Duodenal mucosa (tissue), 2 donors: ENCODE measurements around the gene HACD4.

Experiments
- H3K27ac ChIP-seq: one replicate; pipeline ENCODE4 v1.7.0; 2013; ENCODE audit warnings: low read depth, low read length
- H3K27me3 ChIP-seq, 2 donors: one replicate each; pipeline ENCODE4 v1.7.0; 2013; ENCODE audit warnings: low read length in 2 of 2, control low read depth in 1 of 2; ENCODE audit not compliant: insufficient read depth in 2 of 2, control insufficient read depth in 1 of 2
- H3K36me3 ChIP-seq, 2 donors: one replicate each; pipeline ENCODE4 v1.7.0; 2013; ENCODE audit warnings: low read length in 2 of 2, control low read depth in 1 of 2; ENCODE audit not compliant: insufficient read depth in 2 of 2, control insufficient read depth in 1 of 2
- H3K4me1 ChIP-seq, 2 donors: one replicate each; pipeline ENCODE4 v1.7.0; 2013; ENCODE audit warnings: low read length in 2 of 2, control low read depth in 1 of 2; ENCODE audit not compliant: insufficient read depth in 2 of 2, control insufficient read depth in 1 of 2
- H3K4me3 ChIP-seq, 2 donors: one replicate each; pipeline ENCODE4 v1.7.0; 2013; ENCODE audit warnings: low read length in 2 of 2, low read depth in 1 of 2
- H3K9ac ChIP-seq, 2 donors: one replicate each; pipeline ENCODE4 v1.7.0; 2013; ENCODE audit warnings: low read length in 2 of 2, low read depth in 1 of 2
- H3K9me3 ChIP-seq, 2 donors: one replicate each; pipeline ENCODE4 v1.7.0; 2013; ENCODE audit warnings: low read length in 2 of 2, control low read depth in 1 of 2; ENCODE audit not compliant: control insufficient read depth in 1 of 2

HACD4 gene

DNA sequence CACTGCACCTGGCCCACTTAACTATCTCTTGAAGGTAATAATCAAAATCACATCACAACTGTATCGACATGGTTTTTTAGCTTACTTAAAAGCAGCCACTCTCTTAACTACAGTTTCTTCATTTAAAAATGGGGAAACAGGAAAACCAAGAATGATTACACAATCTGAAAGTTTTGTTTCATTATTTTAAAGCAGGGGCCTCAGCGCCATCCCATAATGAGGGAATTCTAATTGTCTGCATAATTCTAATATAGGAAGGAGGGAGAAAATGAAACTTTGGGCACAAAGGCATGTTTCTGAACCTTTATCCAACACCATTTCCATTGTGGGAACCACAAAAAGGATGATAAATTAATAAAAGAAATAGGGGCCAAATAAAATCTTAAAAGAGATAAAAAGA is 7.6 kb downstream of the HACD4 start:
- Histone ChIP-seq H3K4me3 (no peak overlapping the region), H3K27ac (no peak overlapping the region), H3K36me3 (no peaks in the 10 kb centered on the region), H3K27me3 (no peaks in the 10 kb centered on the region), H3K4me1 (no peaks in the 10 kb centered on the region), H3K9ac (no peak overlapping the region), H3K9me3 (no peaks in the 10 kb centered on the region)

DNA sequence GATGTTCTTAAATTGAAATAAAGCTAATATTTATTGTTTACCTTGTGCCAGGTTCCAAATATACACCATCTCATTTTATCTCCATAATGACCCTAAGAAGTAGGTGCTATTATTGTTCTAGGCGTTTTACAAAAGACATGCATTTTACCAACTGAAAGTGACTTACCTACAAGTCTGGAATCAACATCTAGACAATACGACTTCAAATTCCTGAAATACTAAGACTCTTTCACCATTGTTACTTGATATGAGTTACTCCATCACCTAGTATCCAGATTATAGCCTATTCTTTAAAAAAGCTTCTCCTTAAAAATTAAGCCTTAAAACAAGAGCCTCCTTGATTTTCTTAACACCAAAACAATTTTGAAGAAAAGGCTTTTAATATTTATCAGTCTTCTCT is 13.3 kb downstream of the HACD4 start:
- H3K27me3 ChIP-seq, result no peaks in the 10 kb centered on the region
- H3K9ac ChIP-seq, result no peak overlapping the region
- H3K4me1 ChIP-seq, result no peaks in the 10 kb centered on the region
- no peak overlapping the region for H3K4me3 ChIP-seq
- no peaks in the 10 kb centered on the region for H3K9me3 ChIP-seq
- peaks cover 0 to 8% of the 10 kb centered on the region in 2 donors for H3K36me3 ChIP-seq
- H3K27ac ChIP-seq, result no peak overlapping the region

DNA sequence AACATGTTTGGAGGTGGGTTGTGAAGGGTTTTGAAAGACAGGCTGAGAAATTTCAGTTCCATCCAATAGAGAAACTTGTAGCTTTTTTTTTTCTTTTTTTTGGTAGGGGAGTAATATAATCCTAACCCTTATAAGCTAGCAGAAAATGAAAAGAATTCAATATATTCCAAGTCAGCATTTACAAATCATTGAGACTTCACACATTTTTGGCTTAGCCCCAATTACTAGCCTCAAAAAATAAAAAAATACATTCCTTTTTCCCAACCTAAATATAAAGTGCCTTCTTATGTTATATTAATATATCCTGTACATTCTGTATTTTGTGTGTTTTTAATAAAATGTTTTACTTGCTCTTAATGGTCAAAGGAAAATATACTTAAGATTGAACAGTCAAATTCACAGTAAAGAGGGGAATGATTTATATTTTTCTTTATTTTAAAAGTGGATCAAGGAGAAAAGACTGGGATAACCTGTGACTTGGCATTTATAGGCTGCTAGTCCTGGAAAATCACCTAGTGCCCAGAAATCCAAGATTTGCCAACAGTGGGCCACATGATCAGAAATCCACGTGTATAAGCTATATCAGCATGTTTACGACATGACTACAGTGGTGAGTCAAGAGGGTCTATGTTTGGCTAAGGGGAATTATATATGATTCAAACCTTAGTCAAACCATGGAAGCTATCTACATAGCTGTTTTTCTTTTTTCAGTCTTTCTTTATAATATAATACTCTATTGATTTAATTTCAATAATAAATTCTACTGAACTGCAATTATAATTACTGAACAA is 14.5 kb downstream of the HACD4 start:
- Histone ChIP-seq H3K4me1 (no peaks in the 10 kb centered on the region), H3K9ac (no peak overlapping the region), H3K9me3 (no peaks in the 10 kb centered on the region), H3K27me3 (no peaks in the 10 kb centered on the region), H3K27ac (no peak overlapping the region), H3K4me3 (no peak overlapping the region), H3K36me3 (peaks cover 0 to 8% of the 10 kb centered on the region in 2 donors)

DNA sequence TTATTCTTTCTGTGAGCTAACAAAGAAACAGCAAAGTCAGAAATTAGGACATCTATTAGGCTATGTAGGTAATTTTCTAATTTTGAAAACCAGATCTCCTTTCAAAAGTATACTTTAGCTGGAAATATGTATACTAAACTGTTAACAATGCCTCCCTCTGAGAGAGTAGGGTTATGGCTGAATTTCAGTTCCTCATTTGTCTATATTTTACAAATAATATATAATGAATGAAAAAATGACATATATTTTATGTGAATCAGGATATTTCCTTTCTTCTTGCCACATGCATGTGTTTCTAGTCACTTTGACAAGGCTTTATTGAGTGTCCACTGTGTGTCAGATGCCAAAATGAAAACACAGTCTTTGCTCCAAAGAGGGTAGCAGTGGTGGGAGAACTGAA is 15.4 kb downstream of the HACD4 start:
- Histone ChIP-seq H3K27ac (no peak overlapping the region), H3K36me3 (peaks cover 0 to 8% of the 10 kb centered on the region in 2 donors), H3K9ac (no peak overlapping the region), H3K27me3 (no peaks in the 10 kb centered on the region), H3K4me1 (no peaks in the 10 kb centered on the region), H3K9me3 (no peaks in the 10 kb centered on the region), H3K4me3 (no peak overlapping the region)

DNA sequence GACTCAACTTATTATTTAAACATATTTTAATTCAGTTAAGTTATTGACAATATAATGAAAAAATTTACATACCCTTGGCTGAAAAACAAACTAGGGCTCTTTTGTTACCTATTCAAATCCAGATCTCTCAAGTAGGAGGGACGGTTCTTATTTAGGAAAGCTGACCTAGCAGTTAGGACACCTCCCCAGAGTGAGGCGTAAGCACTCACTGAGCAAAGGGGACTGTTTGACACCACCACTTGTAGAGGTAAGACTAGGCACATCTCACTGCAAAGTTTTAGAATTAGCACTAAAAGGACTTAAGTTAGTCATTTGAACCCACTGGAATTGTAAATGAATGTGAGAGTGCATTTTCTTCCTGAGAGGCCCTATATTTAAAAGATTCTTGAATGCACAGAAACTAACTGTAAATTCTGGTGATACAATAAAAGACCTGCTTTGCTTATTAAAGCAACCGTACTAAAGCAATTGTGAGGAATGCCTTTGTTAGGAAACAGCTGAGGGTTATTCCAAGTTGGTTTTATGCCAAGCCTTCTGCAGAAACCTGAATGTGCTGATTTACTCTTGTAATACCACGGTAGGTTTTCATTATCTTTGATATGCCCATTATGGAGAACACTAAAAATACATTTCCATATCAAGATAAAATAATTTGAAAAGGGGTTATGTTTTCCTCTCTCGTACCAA is 16.2 kb downstream of the HACD4 start:
- H3K27me3 ChIP-seq, result no peaks in the 10 kb centered on the region
- no peak overlapping the region for H3K9ac ChIP-seq
- H3K4me1 ChIP-seq, result no peaks in the 10 kb centered on the region
- no peak overlapping the region for H3K27ac ChIP-seq
- peaks cover 0 to 8% of the 10 kb centered on the region in 2 donors for H3K36me3 ChIP-seq
- H3K9me3 ChIP-seq, result no peaks in the 10 kb centered on the region
- H3K4me3 ChIP-seq, result no peak overlapping the region

DNA sequence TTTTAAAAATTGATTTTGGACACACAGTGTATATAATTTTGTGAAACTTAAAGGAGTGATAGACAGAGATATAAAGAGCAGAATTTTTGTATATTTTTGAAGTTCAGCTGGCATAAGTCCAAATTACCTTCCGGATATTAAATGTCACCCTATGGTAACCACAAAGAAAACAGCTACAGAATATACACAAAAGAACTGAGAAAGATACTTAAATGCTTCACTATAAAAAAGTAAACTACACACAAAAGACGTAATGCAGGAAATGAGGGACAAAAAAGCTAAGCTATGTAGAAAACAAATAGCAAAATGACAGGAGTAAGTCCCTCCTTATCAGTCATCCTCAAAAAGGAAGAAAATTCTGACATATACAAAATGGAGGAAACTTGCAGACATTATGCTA is 29.4 kb downstream of the HACD4 start:
- Histone ChIP-seq H3K27me3 (no peaks in the 10 kb centered on the region), H3K27ac (no peak overlapping the region), H3K36me3 (peaks cover 0 to 8% of the 10 kb centered on the region in 2 donors), H3K9me3 (no peaks in the 10 kb centered on the region), H3K9ac (no peak overlapping the region), H3K4me3 (no peak overlapping the region), H3K4me1 (no peaks in the 10 kb centered on the region)

DNA sequence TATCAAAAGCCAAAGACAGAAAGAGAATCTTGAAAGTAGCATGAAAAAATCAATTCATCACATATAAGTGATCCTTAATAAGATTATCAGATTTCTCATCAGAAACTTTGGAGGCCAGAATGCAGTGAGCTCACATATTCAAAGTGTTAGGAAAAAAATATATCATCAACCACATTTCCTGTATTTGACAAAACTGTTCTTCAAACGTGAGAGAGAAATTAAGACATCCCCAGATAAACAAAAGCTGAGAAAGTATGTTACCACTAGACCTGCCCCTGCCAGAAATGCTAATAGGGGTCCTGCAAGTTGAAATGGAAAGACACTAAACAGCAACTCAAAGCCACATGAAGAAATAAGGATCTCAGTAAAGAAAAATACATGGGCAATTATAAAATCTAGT is 29.9 kb downstream of the HACD4 start:
- no peaks in the 10 kb centered on the region for H3K4me1 ChIP-seq
- H3K36me3 ChIP-seq, result peaks cover 0 to 11% of the 10 kb centered on the region in 2 donors
- H3K27me3 ChIP-seq, result no peaks in the 10 kb centered on the region
- no peak overlapping the region for H3K27ac ChIP-seq
- H3K9ac ChIP-seq, result no peak overlapping the region
- H3K4me3 ChIP-seq, result no peak overlapping the region
- H3K9me3 ChIP-seq, result no peaks in the 10 kb centered on the region

DNA sequence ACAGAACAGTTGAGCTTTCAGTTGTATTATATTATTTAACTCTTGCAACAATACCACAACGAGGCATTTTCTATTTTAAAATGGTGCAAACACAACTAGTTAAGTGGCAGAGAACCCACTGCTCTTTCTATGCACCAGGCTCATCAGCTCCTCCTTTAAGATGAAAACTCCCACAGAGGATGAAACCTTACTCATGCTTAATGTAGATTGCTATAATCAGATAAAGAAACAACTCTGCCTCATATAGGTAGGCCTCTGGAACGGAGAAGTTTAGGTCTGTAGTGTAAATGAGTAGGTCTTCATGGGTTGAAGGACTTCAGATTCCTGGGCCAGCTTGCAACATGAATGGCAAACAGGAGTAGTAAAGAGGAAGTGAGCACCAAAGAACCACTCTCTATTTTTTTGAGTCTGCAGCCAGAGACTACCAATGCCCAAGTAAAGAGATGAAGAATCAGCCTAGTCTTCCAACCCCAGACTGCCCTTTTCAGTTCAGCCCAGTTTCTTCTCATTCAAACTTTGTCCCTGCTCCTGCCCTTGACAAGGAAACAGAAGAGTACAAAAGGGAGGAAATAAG is 33.9 kb downstream of the HACD4 start:
- peaks cover 0 to 6% of the 10 kb centered on the region in 2 donors for H3K36me3 ChIP-seq
- no peak overlapping the region for H3K4me3 ChIP-seq
- H3K4me1 ChIP-seq, result no peaks in the 10 kb centered on the region

DNA sequence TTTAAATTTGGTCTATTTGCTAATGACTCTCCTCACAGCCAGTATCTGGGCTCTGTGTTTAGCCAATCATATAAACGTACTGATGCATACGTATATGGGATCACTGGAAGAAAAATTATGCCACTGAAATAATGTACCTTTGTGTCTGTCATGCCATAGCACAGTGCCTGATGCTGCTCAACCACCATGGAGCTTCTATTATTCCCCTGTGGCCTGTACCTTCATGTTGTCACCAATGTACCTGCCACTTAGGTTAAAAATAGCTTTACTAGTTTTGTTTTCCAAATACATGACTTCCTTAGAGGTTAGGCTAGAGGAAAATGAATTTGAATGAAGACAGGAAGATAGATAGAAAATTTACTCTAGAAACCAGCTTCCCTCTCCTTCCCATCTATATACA is 34.6 kb downstream of the HACD4 start:
- Histone ChIP-seq H3K9me3 (no peaks in the 10 kb centered on the region), H3K4me3 (no peak overlapping the region), H3K9ac (no peak overlapping the region), H3K4me1 (no peaks in the 10 kb centered on the region), H3K36me3 (peaks cover 0 to 6% of the 10 kb centered on the region in 2 donors), H3K27me3 (no peaks in the 10 kb centered on the region), H3K27ac (no peak overlapping the region)

More for the DNA sequence above, 33.9 kb downstream of the HACD4 start:
- no peak overlapping the region for H3K9ac ChIP-seq
- H3K9me3 ChIP-seq, result no peaks in the 10 kb centered on the region
- no peaks in the 10 kb centered on the region for H3K27me3 ChIP-seq
- no peak overlapping the region for H3K27ac ChIP-seq

DNA sequence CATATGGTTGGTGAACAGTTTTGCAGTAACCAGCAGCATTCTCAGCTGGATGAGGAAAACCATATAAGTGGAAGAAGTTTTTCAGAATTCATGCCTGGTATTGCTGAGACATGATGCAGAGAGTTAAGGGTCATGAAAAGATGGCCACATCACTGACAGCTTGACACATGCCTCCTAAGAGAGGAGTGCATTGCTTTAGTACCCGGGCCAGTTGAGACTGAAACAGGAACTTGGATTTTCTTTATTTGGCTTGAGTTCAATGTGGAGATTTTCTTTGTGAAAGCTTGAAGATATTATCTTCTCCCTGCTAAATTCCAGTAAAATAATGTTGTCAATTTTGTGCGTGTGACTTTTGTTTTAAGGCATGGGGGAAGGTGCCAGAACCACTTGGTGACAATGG is 35.8 kb downstream of the HACD4 start:
- H3K9me3 ChIP-seq, result no peaks in the 10 kb centered on the region
- H3K4me3 ChIP-seq, result no peak overlapping the region
- peaks cover 0 to 2% of the 10 kb centered on the region in 2 donors for H3K4me1 ChIP-seq
- no peak overlapping the region for H3K27ac ChIP-seq
- no peak overlapping the region for H3K9ac ChIP-seq
- H3K27me3 ChIP-seq, result no peaks in the 10 kb centered on the region
- H3K36me3 ChIP-seq, result peaks cover 0 to 9% of the 10 kb centered on the region in 2 donors
